Panc1 (cell line): ENCODE measurements around the gene TMEM184A. TPM values are rescaled to one million over a fixed set of nuclear protein-coding genes. Genes with fewer than 3 reads are reported as not detected.

Experiments used
- ATAC-seq: fragments of 200-7000 bp; cut with Tn5 transposase; 2 replicates; pipeline ENCODE4 v1.9.1; 2020; ENCODE audit warnings: mild to moderate bottlenecking, moderate library complexity
- BruUV-seq: library from RNA; stranded (reverse); fragments of 400-500 nt; replicated peaks from 2 replicates; lab custom pipeline; 2021; lab: Mats Ljungman, UMichigan
- CTCF ChIA-PET: fragments of 300-600 bp; sonication (Branson Sonifier 250); formaldehyde crosslinking; loops from one replicate; lab custom pipeline; 2022; ENCODE audit warnings: antibody characterized with exemption; lab: Charles Lee
- POLR2A ChIA-PET: fragments of 300-600 bp; sonication (Branson Sonifier 250); formaldehyde crosslinking; loops from one replicate; lab custom pipeline; 2022; ENCODE audit warnings: antibody characterized with exemption; lab: Charles Lee
- DNase-seq: peaks from one replicate; pipeline ENCODE4 v3.0.0-alpha.2; 2010; ENCODE audit warnings: low read depth, low spot score
- H3K27ac ChIP-seq: 2 replicates; pipeline ENCODE4 v1.5.1; 2011; ENCODE audit warnings: mild to moderate bottlenecking, low read length, inconsistent platforms
- H3K27me3 ChIP-seq: fragments of 200-500 bp; sonication (Bioruptor generic); 2 replicates; pipeline ENCODE4 v1.6.0; 2014; ENCODE audit warnings: low read length, inconsistent platforms; ENCODE audit not compliant: control insufficient read depth, insufficient read depth
- H3K36me3 ChIP-seq: fragments of 200-500 bp; sonication (Bioruptor generic); 2 replicates; pipeline ENCODE4 v1.5.1; 2014; ENCODE audit warnings: inconsistent platforms, mild to moderate bottlenecking, low read length, moderate library complexity; ENCODE audit not compliant: control insufficient read depth, insufficient read depth
- H3K4me1 ChIP-seq: 2 replicates; pipeline ENCODE4 v1.5.1; 2011; ENCODE audit warnings: inconsistent platforms, mild to moderate bottlenecking, low read length, moderate library complexity; ENCODE audit not compliant: control insufficient read depth, insufficient read depth
- H3K4me3 ChIP-seq, 2 experiments: 2 replicates each; pipeline ENCODE4 v1.5.1; 2011 to 2012; ENCODE audit warnings: low read depth in 2 of 2, low read length in 2 of 2, mild to moderate bottlenecking in 2 of 2, inconsistent platforms in 1 of 2, moderate library complexity in 1 of 2
- H3K9me3 ChIP-seq: fragments of 200-500 bp; sonication (Bioruptor generic); 2 replicates; pipeline ENCODE4 v1.5.1; 2014; ENCODE audit warnings: low read depth, mild to moderate bottlenecking, inconsistent platforms, low read length, moderate library complexity; ENCODE audit not compliant: control insufficient read depth, insufficient read depth
- CTCF ChIP-seq: fragments of 450-650 bp; IDR thresholded peaks from 2 replicates; pipeline ENCODE4 v1.5.1; 2017; ENCODE audit warnings: mild to moderate bottlenecking
- POLR2AphosphoS5 ChIP-seq: IDR thresholded peaks from 2 replicates; pipeline ENCODE4 v1.6.1; 2012; ENCODE audit warnings: mild to moderate bottlenecking, low read depth, low read length, moderate library complexity
- SIN3A ChIP-seq: IDR thresholded peaks from 2 replicates; pipeline ENCODE4 v1.6.1; 2012; ENCODE audit warnings: low read depth, mild to moderate bottlenecking, low read length, moderate library complexity, borderline replicate concordance; ENCODE audit not compliant: insufficient read depth
- TCF7L2 ChIP-seq: IDR thresholded peaks from 2 replicates; pipeline ENCODE4 v1.6.1; 2011; ENCODE audit warnings: mild to moderate bottlenecking, low read depth, low read length, inconsistent platforms
- in situ Hi-C: cut with HindIII; loops from 2 replicates; pipeline ENCODE4 v1.10.0; 2016; ENCODE audit warnings: low sequenced_read_pairs, low pct_unique_long_range_greater_than_20kb
- intact Hi-C: fragments of 100-400 bp; cut with micrococcal nuclease; formaldehyde crosslinking; loops from one replicate; pipeline ENCODE4 v1.10.0; 2022; ENCODE audit not compliant: unreplicated experiment
- total RNA-seq: library from RNA; stranded (reverse); gene quantifications from one replicate; pipeline ENCODE4 v1.2.1, GENCODE V29; 2021; ENCODE audit not compliant: unreplicated experiment
- TF ChIP-seq, protein P1 (sequence below), 2 experiments: IDR thresholded peaks; 2 replicates each; pipeline ENCODE4 v1.6.1; 2011 to 2012; ENCODE audit warnings: low read depth in 2 of 2, control low read depth in 1 of 2, low read length in 1 of 2, mild to moderate bottlenecking in 1 of 2, moderate library complexity in 1 of 2; ENCODE audit not compliant: insufficient read depth in 1 of 2

Gene TMEM184A
- total RNA-seq, 1 experiment from 2014 or later: 9.2 TPM

GRCh38 chr7:1549357-1550004 lies 6.5 kb downstream of the TMEM184A start:
- Histone ChIP-seq H3K9me3 (no peaks in the 10 kb centered on the region), H3K27ac (no peak overlapping the region), H3K27me3 (no peaks in the 10 kb centered on the region), H3K4me1 (peaks cover 25% of the 10 kb centered on the region), H3K36me3 (no peaks in the 10 kb centered on the region), H3K4me3 (no peak overlapping the region)
- in situ Hi-C loops (no loop called here), intact Hi-C loops (no loop called here)
- BruUV-seq: no TSS peak
- POLR2A ChIA-PET: no interaction called here
- CTCF ChIA-PET: no interaction called here
- ATAC-seq: no peak
- no peak for TF ChIP-seq POLR2AphosphoS5
- TF ChIP-seq CTCF: no peak
- TF ChIP-seq SIN3A: no peak
- no peak for DNase-seq

DNA sequence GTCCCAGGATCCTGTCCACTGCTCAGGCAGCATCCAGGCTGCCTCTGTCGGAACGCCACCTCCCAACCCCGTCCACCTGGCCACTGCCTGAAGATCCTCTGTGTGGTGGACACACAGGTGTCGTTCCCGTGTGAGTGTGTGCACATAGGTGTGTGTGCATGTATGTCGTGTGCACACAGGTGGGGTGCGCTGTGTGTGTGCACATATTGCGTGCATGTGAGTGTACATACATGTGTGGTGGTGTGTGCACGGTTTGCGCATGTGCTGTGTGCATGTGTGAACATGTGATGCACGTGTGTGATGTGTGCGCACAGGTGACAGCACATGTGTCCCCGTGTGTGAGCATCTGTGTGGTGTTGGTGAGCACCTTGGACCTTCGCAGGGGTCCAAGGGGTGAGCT lies 7.1 kb downstream of the TMEM184A start:
- POLR2A ChIA-PET: interaction anchor here (1.5 kb wide), 1 partner anchor 12 kb away, joined by 5 read pairs; no protein-coding TSS in a partner anchor
- intact Hi-C loops: no loop called here
- no peaks in the 10 kb centered on the region for H3K36me3 ChIP-seq
- ATAC-seq (no peak), DNase-seq (no peak)
- in situ Hi-C loops: no loop called here
- CTCF ChIA-PET: interaction anchor here (1.0 kb wide), 1 partner anchor 33 kb away, joined by 7 read pairs; no protein-coding TSS in a partner anchor
- TF ChIP-seq, protein P1, sequence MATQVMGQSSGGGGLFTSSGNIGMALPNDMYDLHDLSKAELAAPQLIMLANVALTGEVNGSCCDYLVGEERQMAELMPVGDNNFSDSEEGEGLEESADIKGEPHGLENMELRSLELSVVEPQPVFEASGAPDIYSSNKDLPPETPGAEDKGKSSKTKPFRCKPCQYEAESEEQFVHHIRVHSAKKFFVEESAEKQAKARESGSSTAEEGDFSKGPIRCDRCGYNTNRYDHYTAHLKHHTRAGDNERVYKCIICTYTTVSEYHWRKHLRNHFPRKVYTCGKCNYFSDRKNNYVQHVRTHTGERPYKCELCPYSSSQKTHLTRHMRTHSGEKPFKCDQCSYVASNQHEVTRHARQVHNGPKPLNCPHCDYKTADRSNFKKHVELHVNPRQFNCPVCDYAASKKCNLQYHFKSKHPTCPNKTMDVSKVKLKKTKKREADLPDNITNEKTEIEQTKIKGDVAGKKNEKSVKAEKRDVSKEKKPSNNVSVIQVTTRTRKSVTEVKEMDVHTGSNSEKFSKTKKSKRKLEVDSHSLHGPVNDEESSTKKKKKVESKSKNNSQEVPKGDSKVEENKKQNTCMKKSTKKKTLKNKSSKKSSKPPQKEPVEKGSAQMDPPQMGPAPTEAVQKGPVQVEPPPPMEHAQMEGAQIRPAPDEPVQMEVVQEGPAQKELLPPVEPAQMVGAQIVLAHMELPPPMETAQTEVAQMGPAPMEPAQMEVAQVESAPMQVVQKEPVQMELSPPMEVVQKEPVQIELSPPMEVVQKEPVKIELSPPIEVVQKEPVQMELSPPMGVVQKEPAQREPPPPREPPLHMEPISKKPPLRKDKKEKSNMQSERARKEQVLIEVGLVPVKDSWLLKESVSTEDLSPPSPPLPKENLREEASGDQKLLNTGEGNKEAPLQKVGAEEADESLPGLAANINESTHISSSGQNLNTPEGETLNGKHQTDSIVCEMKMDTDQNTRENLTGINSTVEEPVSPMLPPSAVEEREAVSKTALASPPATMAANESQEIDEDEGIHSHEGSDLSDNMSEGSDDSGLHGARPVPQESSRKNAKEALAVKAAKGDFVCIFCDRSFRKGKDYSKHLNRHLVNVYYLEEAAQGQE (IDR thresholded peaks at IDR 0.05; ENCODE audit: insufficient read depth in 1 of 2, low read depth in 2 of 2, low read length in 1 of 2): no peak
- TF ChIP-seq CTCF (no peak), SIN3A (no peak), POLR2AphosphoS5 (no peak), TCF7L2 (no peak)
- BruUV-seq: no TSS peak
- H3K4me1 ChIP-seq: peaks cover 26% of the 10 kb centered on the region
- H3K27me3 ChIP-seq: no peaks in the 10 kb centered on the region
- H3K9me3 ChIP-seq: no peaks in the 10 kb centered on the region
- no peak overlapping the region for H3K4me3 ChIP-seq
- H3K27ac ChIP-seq: no peak overlapping the region
